Ovary (tissue), 9 donors: Measurements from ENCODE around the gene GABRB3. TPM values are rescaled to one million over a fixed set of nuclear protein-coding genes. Genes with fewer than 3 reads are reported as not detected.

Experiments used
- DNase-seq, 5 donors: peaks; one replicate each; pipeline ENCODE4 v3.0.0-alpha.2; 2019 to 2020
- H3K27ac ChIP-seq, 2 donors: fragments of 200-600 bp; one replicate each; pipeline versions ENCODE4 v1.5.1 to v1.8.0; 2019 to 2022
- H3K27me3 ChIP-seq: fragments of 200-600 bp; one replicate; pipeline ENCODE4 v1.8.0; 2022
- H3K36me3 ChIP-seq: fragments of 200-600 bp; sonication (generic); one replicate; pipeline ENCODE4 v1.5.1; 2019
- H3K4me1 ChIP-seq: one replicate; pipeline ENCODE4 v1.8.1; 2013; ENCODE audit warnings: mild to moderate bottlenecking, moderate library complexity; ENCODE audit not compliant: insufficient read depth
- H3K4me3 ChIP-seq: fragments of 200-600 bp; sonication (generic); one replicate; pipeline ENCODE4 v1.5.1; 2017
- H3K9me3 ChIP-seq, 2 donors: fragments of 200-600 bp in 1 of 2; sonication (generic) in 1 of 2; one replicate each; pipeline versions ENCODE4 v1.5.1 to v1.8.1; 2013 to 2019; ENCODE audit warnings: mild to moderate bottlenecking in 1 of 2, moderate library complexity in 1 of 2
- EP300 ChIP-seq: sonication (generic); formaldehyde crosslinking; IDR thresholded peaks from one replicate; pipeline ENCODE4 v1.6.1; 2017; ENCODE audit warnings: antibody characterized with exemption
- POLR2A ChIP-seq: fragments of 450-650 bp; IDR thresholded peaks from one replicate; pipeline ENCODE4 v1.6.1; 2017; ENCODE audit warnings: antibody characterized with exemption, mild to moderate bottlenecking, moderate library complexity
- WGBS, 3 donors: extraction: QIAGEN DNeasy Blood & Tissue Kit in 1 of 3; methylation state at CpG; one replicate each; pipeline versions ENCODE4 v1.1.5 to v1.1.7; 2013 to 2017; 5-methylcytosine and 5-hydroxymethylcytosine counted together
- intact Hi-C, 4 donors: fragments of 100-400 bp; cut with DNase I; formaldehyde crosslinking; loops; one replicate each; pipeline versions ENCODE4 v1.11.0 to v1.15.1; 2022 to 2023
- polyA plus RNA-seq, 2 donors: library from polyadenylated mRNA; stranded (reverse); fragments of 200-250 nt in 1 of 2; fragments of 350-450 nt in 1 of 2; fragmentation: Illumina TruSeq in 1 of 2; extraction: RNeasy Lipid Tissue Mini Kit (QIAGEN cat#74804) in 1 of 2; gene quantifications; one replicate each; pipeline ENCODE4 v1.2.3, GENCODE V29; 2013 to 2014
- total RNA-seq, 7 donors: library from RNA; depleted of rRNA in 2 of 7; stranded (reverse); fragments of >200 nt in 2 of 7; fragmentation: NEBNext Ultra II Directional in 3 of 7; extraction: Animal tissue kit (Norgen Biotek cat#: 25700) in 3 of 7; gene quantifications; one replicate each; pipeline versions ENCODE4 v1.1.0 to v1.2.4, GENCODE V29; 2016 to 2023
- TF ChIP-seq, protein P1 (sequence below), 3 donors: fragments of 450-650 bp in 2 of 3; fragments of 200-600 bp in 1 of 3; IDR thresholded peaks; one replicate each; pipeline versions ENCODE4 v1.5.1 to v1.8.0; 2016 to 2022; ENCODE audit warnings: antibody characterized with exemption in 3 of 3, mild to moderate bottlenecking in 1 of 3
- donor health status: DM: no; HTN: no; CAD: no; lungs with moderate emphysema.
- donor health status: DM: no; HTN: no; CAD: no.
- donor health status: Bipolar disorder and iron deficiency.
- donor health status: DM: yes; HTN: yes; CAD: no.
- donor health status: DM: no; HTN: no; CAD: no.
- donor health status: DM: yes; HTN: yes; CAD: no.

GABRB3 gene
- total and polyA plus RNA-seq, 9 donors, result 0.60 to 6.7 (median 3.0) TPM

GRCh38 chr15:26561896-26562295 lies 211.0 kb downstream of the GABRB3 start:
- no peaks in the 10 kb centered on the region for H3K9me3 ChIP-seq
- no peaks in the 10 kb centered on the region for H3K27me3 ChIP-seq
- no peaks in the 10 kb centered on the region for H3K4me1 ChIP-seq
- no peak overlapping the region for H3K27ac ChIP-seq
- intact Hi-C loops, result no loop called here
- DNase-seq, result no peak
- H3K4me3 ChIP-seq, result no peak overlapping the region
- no peaks in the 10 kb centered on the region for H3K36me3 ChIP-seq
- 76 to 79% (median 79%) methylated on average over 7 of the region's 7 CpGs for WGBS, 3 donors
- TF ChIP-seq, protein P1, sequence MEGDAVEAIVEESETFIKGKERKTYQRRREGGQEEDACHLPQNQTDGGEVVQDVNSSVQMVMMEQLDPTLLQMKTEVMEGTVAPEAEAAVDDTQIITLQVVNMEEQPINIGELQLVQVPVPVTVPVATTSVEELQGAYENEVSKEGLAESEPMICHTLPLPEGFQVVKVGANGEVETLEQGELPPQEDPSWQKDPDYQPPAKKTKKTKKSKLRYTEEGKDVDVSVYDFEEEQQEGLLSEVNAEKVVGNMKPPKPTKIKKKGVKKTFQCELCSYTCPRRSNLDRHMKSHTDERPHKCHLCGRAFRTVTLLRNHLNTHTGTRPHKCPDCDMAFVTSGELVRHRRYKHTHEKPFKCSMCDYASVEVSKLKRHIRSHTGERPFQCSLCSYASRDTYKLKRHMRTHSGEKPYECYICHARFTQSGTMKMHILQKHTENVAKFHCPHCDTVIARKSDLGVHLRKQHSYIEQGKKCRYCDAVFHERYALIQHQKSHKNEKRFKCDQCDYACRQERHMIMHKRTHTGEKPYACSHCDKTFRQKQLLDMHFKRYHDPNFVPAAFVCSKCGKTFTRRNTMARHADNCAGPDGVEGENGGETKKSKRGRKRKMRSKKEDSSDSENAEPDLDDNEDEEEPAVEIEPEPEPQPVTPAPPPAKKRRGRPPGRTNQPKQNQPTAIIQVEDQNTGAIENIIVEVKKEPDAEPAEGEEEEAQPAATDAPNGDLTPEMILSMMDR (IDR thresholded peaks at IDR 0.05), result no peak
- TF ChIP-seq EP300 (no peak), POLR2A (no peak)

- no peak for TF ChIP-seq POLR2A
- TF ChIP-seq EP300, result no peak
- TF ChIP-seq, protein P1 (IDR thresholded peaks at IDR 0.05), result no peak
- intact Hi-C loops, result no loop called here
- WGBS, 3 donors, result 16 to 21% (median 20%) methylated on average over 5 of the region's 5 CpGs
- H3K4me1 ChIP-seq, result no peaks in the 10 kb centered on the region
- no peaks in the 10 kb centered on the region for H3K9me3 ChIP-seq
- H3K36me3 ChIP-seq, result no peaks in the 10 kb centered on the region
- no peak for DNase-seq
- no peaks in the 10 kb centered on the region for H3K27me3 ChIP-seq
- H3K4me3 ChIP-seq, result no peak overlapping the region
- H3K27ac ChIP-seq, result no peak overlapping the region
These were observed 211.7 kb downstream of the GABRB3 start for GRCh38 chr15:26561130-26561529.

DNA sequence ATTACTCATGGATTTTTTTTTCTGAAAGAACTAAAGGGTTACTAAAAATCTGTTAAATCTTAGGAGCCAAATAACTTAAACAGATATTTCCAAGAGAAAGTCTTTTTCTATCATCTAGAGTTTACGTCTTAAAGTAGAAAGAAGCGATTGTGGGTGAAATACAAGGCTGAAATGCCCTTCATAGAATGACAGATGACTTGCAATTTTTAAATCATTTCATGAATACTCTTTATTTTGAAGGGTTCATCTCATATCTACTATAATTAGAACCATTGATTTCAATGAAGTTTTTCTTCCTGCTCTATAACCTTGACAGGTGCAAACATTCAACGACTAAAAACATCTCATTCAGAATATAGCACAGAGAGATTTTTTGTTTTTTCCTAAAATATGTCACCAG lies 217.0 kb downstream of the GABRB3 start:
- 88 to 90% (median 89%) methylated on average over 3 of the region's 3 CpGs for WGBS, 3 donors
- intact Hi-C loops, result no loop called here
- no peak overlapping the region for H3K4me3 ChIP-seq
- no peaks in the 10 kb centered on the region for H3K27me3 ChIP-seq
- no peaks in the 10 kb centered on the region for H3K9me3 ChIP-seq
- DNase-seq, result no peak
- H3K4me1 ChIP-seq, result no peaks in the 10 kb centered on the region
- no peaks in the 10 kb centered on the region for H3K36me3 ChIP-seq
- no peak overlapping the region for H3K27ac ChIP-seq
- no peak for TF ChIP-seq POLR2A
- TF ChIP-seq EP300, result no peak
- TF ChIP-seq, protein P1 (IDR thresholded peaks at IDR 0.05), result no peak

GRCh38 chr15:26551473-26551872 lies 221.4 kb downstream of the GABRB3 start:
- intact Hi-C loops, result no loop called here
- H3K27ac ChIP-seq, result no peak overlapping the region
- no peaks in the 10 kb centered on the region for H3K9me3 ChIP-seq
- no peak for TF ChIP-seq EP300
- TF ChIP-seq, protein P1 (IDR thresholded peaks at IDR 0.05), result no peak
- no peak for TF ChIP-seq POLR2A
- H3K36me3 ChIP-seq, result no peaks in the 10 kb centered on the region
- no peaks in the 10 kb centered on the region for H3K27me3 ChIP-seq
- DNase-seq, result no peak
- no peak overlapping the region for H3K4me3 ChIP-seq
- no peaks in the 10 kb centered on the region for H3K4me1 ChIP-seq
- 83 to 91% (median 88%) methylated on average over 9 of the region's 9 CpGs for WGBS, 3 donors
